SK-N-SH (cell line): ENCODE data around the gene KLHL17. TPM values are rescaled to one million over a fixed set of nuclear protein-coding genes. Genes with fewer than 3 reads are reported as not detected.

Experiments
- CTCF ChIA-PET: fragments of 300-600, 350-600 bp; formaldehyde crosslinking; extraction: SDS; loops from one replicate; lab custom pipeline; 2021; lab: Yijun Ruan, JAX
- POLR2A ChIA-PET: fragments of 350-600 bp; sonication (Branson Sonifier 250); formaldehyde crosslinking; extraction: SDS; loops from one replicate; lab custom pipeline; 2020; ENCODE audit warnings: antibody characterized with exemption, inconsistent platforms; lab: Yijun Ruan, JAX
- DNase-seq: peaks from one replicate; pipeline ENCODE4 v3.0.0; 2012
- H2AFZ ChIP-seq: fragments of 200-600 bp; sonication (generic); 2 replicates; pipeline ENCODE4 v1.8.1; 2016; ENCODE audit warnings: antibody characterized with exemption, mild to moderate bottlenecking, low read depth
- H3F3A ChIP-seq: fragments of 200-600 bp; sonication (generic); replicated peaks from 2 replicates; pipeline ENCODE3; 2016; ENCODE audit warnings: antibody characterized with exemption, mild to moderate bottlenecking; ENCODE audit not compliant: insufficient read depth
- H3K27ac ChIP-seq, 2 experiments: fragments of 200-500 bp in 1 of 2; fragments of 200-600 bp in 1 of 2; sonication (Bioruptor generic) in 1 of 2; sonication (generic), shearing (Covaris generic) in 1 of 2; 2 replicates each; pipeline versions ENCODE4 v1.5.1 to v1.6.1; 2014 to 2016; ENCODE audit warnings: low read depth in 2 of 2, inconsistent platforms in 1 of 2, low read length in 1 of 2, mild to moderate bottlenecking in 1 of 2, mixed read lengths in 1 of 2
- H3K27me3 ChIP-seq: fragments of 200-600 bp; sonication (generic), shearing (Covaris generic); 2 replicates; pipeline ENCODE4 v1.6.1; 2016; ENCODE audit warnings: mixed run types; ENCODE audit not compliant: insufficient read depth
- H3K36me3 ChIP-seq, 2 experiments: fragments of 200-500 bp in 1 of 2; fragments of 200-600 bp in 1 of 2; sonication (Bioruptor generic) in 1 of 2; sonication (generic) in 1 of 2; replicated peaks in 1 of 2; 2 replicates each; pipeline versions ENCODE3 to v1.5.1; 2014 to 2016; ENCODE audit warnings: low read length in 1 of 2, mild to moderate bottlenecking in 1 of 2; ENCODE audit not compliant: insufficient read depth in 2 of 2, control insufficient read depth in 1 of 2
- H3K4me1 ChIP-seq, 2 experiments: fragments of 200-500 bp in 1 of 2; fragments of 200-600 bp in 1 of 2; sonication (Bioruptor generic) in 1 of 2; sonication (generic), shearing (Covaris generic) in 1 of 2; 2 replicates each; pipeline versions ENCODE4 v1.5.1 to v1.6.1; 2014 to 2016; ENCODE audit warnings: low read depth in 1 of 2, low read length in 1 of 2, mixed run types in 1 of 2; ENCODE audit not compliant: insufficient read depth in 2 of 2, control insufficient read depth in 1 of 2
- H3K4me2 ChIP-seq: fragments of 200-600 bp; sonication (generic), shearing (Covaris generic); 2 replicates; pipeline ENCODE4 v1.6.1; 2017; ENCODE audit warnings: mixed run types
- H3K4me3 ChIP-seq, 2 experiments: fragments of 200-500 bp in 1 of 2; fragments of 200-600 bp in 1 of 2; sonication (Bioruptor generic) in 1 of 2; sonication (generic), shearing (Covaris generic) in 1 of 2; 2 replicates each; pipeline versions ENCODE4 v1.5.1 to v1.8.1; 2014 to 2016; ENCODE audit warnings: low read depth in 2 of 2, inconsistent platforms in 1 of 2, low read length in 1 of 2, mild to moderate bottlenecking in 1 of 2, mixed read lengths in 1 of 2, moderate library complexity in 1 of 2
- H3K79me2 ChIP-seq: fragments of 200-600 bp; sonication (generic); 2 replicates; pipeline ENCODE4 v1.8.1; 2017; ENCODE audit warnings: mild to moderate bottlenecking; ENCODE audit not compliant: insufficient read depth
- H3K9ac ChIP-seq: fragments of 200-600 bp; sonication (generic); 2 replicates; pipeline ENCODE4 v1.6.1; 2017; ENCODE audit warnings: mixed run types
- H3K9me2 ChIP-seq: fragments of 200-600 bp; sonication (generic); 2 replicates; pipeline ENCODE4 v1.6.1; 2017; ENCODE audit warnings: mixed run types
- H3K9me3 ChIP-seq: fragments of 200-600 bp; sonication (generic); 2 replicates; pipeline ENCODE4 v1.6.1; 2017; ENCODE audit warnings: mixed run types, mild to moderate bottlenecking, moderate library complexity
- H4K20me1 ChIP-seq: fragments of 200-600 bp; sonication (generic); 2 replicates; pipeline ENCODE4 v1.6.1; 2017; ENCODE audit warnings: mild to moderate bottlenecking, mixed run types; ENCODE audit not compliant: insufficient read depth
- EZH2phosphoT487 ChIP-seq: fragments of 200-600 bp; sonication (generic); IDR thresholded peaks from 2 replicates; pipeline ENCODE4 v1.6.1; 2017; ENCODE audit warnings: low read depth, mixed run types, mild to moderate bottlenecking, antibody characterized with exemption, moderate library complexity, borderline replicate concordance
- FOSL2 ChIP-seq: IDR thresholded peaks from 2 replicates; pipeline ENCODE4 v1.4.0; 2012; ENCODE audit warnings: low read depth, mild to moderate bottlenecking, moderate library complexity, borderline replicate concordance
- FOXJ3 ChIP-seq: sonication (generic); formaldehyde crosslinking; IDR thresholded peaks from 2 replicates; pipeline ENCODE4 v1.5.1; 2020; ENCODE audit warnings: mild to moderate bottlenecking, missing genetic modification reagents
- NRF1 ChIP-seq: IDR thresholded peaks from 2 replicates; pipeline ENCODE4 v1.6.1; 2012; ENCODE audit warnings: low read depth, mild to moderate bottlenecking, low read length
- RAD21 ChIP-seq: IDR thresholded peaks from 2 replicates; pipeline ENCODE4 v1.6.1; 2012; ENCODE audit warnings: mild to moderate bottlenecking, low read length
- TEAD4 ChIP-seq: IDR thresholded peaks from 2 replicates; pipeline ENCODE4 v1.4.0; 2012; ENCODE audit warnings: mild to moderate bottlenecking, borderline replicate concordance; ENCODE audit not compliant: insufficient read depth
- WGBS: methylation state at CpG from one replicate; pipeline ENCODE4 v1.1.6; 2017; ENCODE audit warnings: low lambda C conversion rate; 5-methylcytosine and 5-hydroxymethylcytosine counted together
- polyA plus RNA-seq, 3 experiments: library from polyadenylated mRNA; depleted of rRNA; stranded (reverse); fragments of >200 nt; gene quantifications; 2 replicates each; pipeline ENCODE4 v1.2.3, GENCODE V29; 2012
- TF ChIP-seq, protein P1 (sequence below): IDR thresholded peaks from 2 replicates; pipeline ENCODE4; 2012
- TF ChIP-seq, protein P2 (sequence below): fragments of 150-350 bp; IDR thresholded peaks from 2 replicates; pipeline ENCODE4 v1.6.1; 2016; ENCODE audit warnings: mild to moderate bottlenecking, low read depth, low read length
- TF ChIP-seq, protein P3 (sequence below): fragments of 200-600 bp; sonication (generic); IDR thresholded peaks from 2 replicates; pipeline ENCODE4 v1.6.1; 2017; ENCODE audit warnings: antibody characterized with exemption, mild to moderate bottlenecking, moderate library complexity

The KLHL17 gene
- polyA plus RNA-seq, 1 of the 3 experiments (the other 2 are of a cell fraction), result 27.3 TPM

DNA sequence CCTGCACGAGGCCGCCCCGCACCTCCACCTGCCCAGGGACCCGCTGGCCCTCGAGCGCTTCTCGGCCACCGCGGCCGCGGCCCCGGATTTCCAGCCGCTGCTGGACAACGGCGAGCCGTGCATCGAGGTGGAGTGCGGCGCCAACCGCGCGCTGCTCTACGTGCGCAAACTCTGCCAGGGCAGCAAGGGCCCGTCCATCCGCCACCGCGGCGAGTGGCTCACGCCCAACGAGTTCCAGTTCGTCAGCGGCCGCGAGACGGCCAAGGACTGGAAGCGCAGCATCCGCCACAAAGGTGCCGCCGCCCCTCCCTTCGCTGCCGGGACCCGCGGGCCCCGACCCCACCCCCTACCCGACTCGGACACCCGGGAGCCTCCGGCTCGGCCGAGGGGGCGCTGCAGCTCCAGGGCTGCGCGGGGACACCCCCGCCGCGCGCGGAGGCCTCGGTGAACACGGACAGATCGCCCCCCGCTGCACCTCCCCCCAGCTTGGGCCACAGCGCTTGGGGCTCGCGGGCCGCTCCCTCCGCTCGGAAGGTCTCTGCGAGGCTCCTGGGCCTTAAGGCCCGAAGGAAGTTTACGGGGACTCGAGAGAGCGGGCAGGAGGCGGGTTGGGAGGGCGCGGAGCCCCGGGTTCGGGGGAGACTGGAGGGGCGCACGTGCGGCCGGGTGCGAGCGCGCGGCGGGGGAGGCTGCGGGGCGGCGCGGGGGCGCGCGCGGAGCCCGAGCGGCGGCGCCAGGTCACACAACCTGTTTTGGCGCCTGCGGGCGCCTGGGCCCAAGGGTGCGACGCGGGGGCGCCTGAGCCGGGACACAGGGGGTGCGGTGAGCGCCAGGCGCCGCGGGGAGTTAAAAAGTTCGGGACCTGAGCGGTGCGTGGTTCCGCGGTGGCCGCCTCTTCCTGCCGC is 35.5 kb upstream of the KLHL17 start:
- TF ChIP-seq TEAD4, result no peak
- TF ChIP-seq, protein P1, sequence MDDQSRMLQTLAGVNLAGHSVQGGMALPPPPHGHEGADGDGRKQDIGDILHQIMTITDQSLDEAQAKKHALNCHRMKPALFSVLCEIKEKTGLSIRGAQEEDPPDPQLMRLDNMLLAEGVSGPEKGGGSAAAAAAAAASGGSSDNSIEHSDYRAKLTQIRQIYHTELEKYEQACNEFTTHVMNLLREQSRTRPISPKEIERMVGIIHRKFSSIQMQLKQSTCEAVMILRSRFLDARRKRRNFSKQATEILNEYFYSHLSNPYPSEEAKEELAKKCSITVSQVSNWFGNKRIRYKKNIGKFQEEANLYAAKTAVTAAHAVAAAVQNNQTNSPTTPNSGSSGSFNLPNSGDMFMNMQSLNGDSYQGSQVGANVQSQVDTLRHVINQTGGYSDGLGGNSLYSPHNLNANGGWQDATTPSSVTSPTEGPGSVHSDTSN, result no peak
- no peak for TF ChIP-seq EZH2phosphoT487
- no peak for TF ChIP-seq RAD21
- TF ChIP-seq NRF1, result 0 out of 2 replicates have a peak, but pooled peaks have one; percentile 4
- TF ChIP-seq, protein P2, sequence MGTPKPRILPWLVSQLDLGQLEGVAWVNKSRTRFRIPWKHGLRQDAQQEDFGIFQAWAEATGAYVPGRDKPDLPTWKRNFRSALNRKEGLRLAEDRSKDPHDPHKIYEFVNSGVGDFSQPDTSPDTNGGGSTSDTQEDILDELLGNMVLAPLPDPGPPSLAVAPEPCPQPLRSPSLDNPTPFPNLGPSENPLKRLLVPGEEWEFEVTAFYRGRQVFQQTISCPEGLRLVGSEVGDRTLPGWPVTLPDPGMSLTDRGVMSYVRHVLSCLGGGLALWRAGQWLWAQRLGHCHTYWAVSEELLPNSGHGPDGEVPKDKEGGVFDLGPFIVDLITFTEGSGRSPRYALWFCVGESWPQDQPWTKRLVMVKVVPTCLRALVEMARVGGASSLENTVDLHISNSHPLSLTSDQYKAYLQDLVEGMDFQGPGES, result no peak
- TF ChIP-seq, protein P3, sequence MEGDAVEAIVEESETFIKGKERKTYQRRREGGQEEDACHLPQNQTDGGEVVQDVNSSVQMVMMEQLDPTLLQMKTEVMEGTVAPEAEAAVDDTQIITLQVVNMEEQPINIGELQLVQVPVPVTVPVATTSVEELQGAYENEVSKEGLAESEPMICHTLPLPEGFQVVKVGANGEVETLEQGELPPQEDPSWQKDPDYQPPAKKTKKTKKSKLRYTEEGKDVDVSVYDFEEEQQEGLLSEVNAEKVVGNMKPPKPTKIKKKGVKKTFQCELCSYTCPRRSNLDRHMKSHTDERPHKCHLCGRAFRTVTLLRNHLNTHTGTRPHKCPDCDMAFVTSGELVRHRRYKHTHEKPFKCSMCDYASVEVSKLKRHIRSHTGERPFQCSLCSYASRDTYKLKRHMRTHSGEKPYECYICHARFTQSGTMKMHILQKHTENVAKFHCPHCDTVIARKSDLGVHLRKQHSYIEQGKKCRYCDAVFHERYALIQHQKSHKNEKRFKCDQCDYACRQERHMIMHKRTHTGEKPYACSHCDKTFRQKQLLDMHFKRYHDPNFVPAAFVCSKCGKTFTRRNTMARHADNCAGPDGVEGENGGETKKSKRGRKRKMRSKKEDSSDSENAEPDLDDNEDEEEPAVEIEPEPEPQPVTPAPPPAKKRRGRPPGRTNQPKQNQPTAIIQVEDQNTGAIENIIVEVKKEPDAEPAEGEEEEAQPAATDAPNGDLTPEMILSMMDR, result peak; percentile 25; the same call in 1 of the 2 replicates
- TF ChIP-seq FOXJ3 (CRISPR knock-in tag), result no peak
- TF ChIP-seq FOSL2, result no peak
- H3K27me3 ChIP-seq, result no peaks in the 10 kb centered on the region
- H3F3A ChIP-seq, result peaks cover 4% of the 10 kb centered on the region
- H3K79me2 ChIP-seq, result peaks cover 5% of the 10 kb centered on the region; the same call in 1 of the 2 replicates
- DNase-seq, result peak; percentile 74
- H3K4me2 ChIP-seq, result peak overlapping the region; percentile 78; the same call in 1 of the 2 replicates
- CTCF ChIA-PET, result interaction anchor here (1.1 to 3.2 kb wide), 4 partner anchors 10 to 21 kb away, joined by 3 to 19 read pairs (median 7); no protein-coding TSS in a partner anchor
- H3K9me3 ChIP-seq, result no peaks in the 10 kb centered on the region
- no peak overlapping the region; the same call in 1 of the 2 replicates for H3K9ac ChIP-seq
- no peak overlapping the region for H3K27ac ChIP-seq
- POLR2A ChIA-PET, result interaction anchor here (2.1 kb wide), 1 partner anchor 19 kb away, joined by 8 read pairs; no protein-coding TSS in a partner anchor
- no peak overlapping the region for H2AFZ ChIP-seq
- peak overlapping the region; percentile 49 to 51; a peak in 3 of 4 replicates for H3K4me3 ChIP-seq
- H3K9me2 ChIP-seq, result no peaks in the 10 kb centered on the region
- H3K36me3 ChIP-seq, result no peaks in the 10 kb centered on the region
- H3K4me1 ChIP-seq, result peaks cover 8 to 39% of the 10 kb centered on the region in 2 experiments; a peak in 2 of 4 replicates
- 0 out of 2 replicates have a peak, but pooled peaks cover 7% of the 10 kb centered on the region for H4K20me1 ChIP-seq
- WGBS, result no CpG with 5 or more reads among the region's 120 CpGs
